Measurements from ENCODE around the gene EEFSEC. TPM values are rescaled to one million over a fixed set of nuclear protein-coding genes. Genes with fewer than 3 reads are reported as not detected.

EEFSEC gene
- total RNA-seq, 1 donor from 2014 or later = 15.6 TPM

- no peak for DNase-seq (ENCODE audit: extremely low spot score, unreplicated experiment)
- Mint-ChIP-seq H3K27me3 (ENCODE audit: unreplicated experiment) (peaks cover 56% of the 10 kb centered on the region), H3K4me3 (ENCODE audit: unreplicated experiment) (no peak overlapping the region), H3K27ac (ENCODE audit: unreplicated experiment) (no peak overlapping the region), H3K9me3 (ENCODE audit: unreplicated experiment) (no peaks in the 10 kb centered on the region), H3K36me3 (ENCODE audit: unreplicated experiment) (no peaks in the 10 kb centered on the region), H3K4me1 (ENCODE audit: unreplicated experiment) (no peaks in the 10 kb centered on the region)
- no peak for TF ChIP-seq CTCF (IDR thresholded peaks at IDR 0.05)
These were observed 293.5 kb downstream of the EEFSEC start for GRCh38 chr3:128446821-128447220.

- no peak for TF ChIP-seq CTCF (IDR thresholded peaks at IDR 0.05)
- Mint-ChIP-seq H3K36me3 (ENCODE audit: unreplicated experiment) (no peaks in the 10 kb centered on the region), H3K27me3 (ENCODE audit: unreplicated experiment) (peaks cover 62% of the 10 kb centered on the region), H3K4me1 (ENCODE audit: unreplicated experiment) (no peaks in the 10 kb centered on the region), H3K9me3 (ENCODE audit: unreplicated experiment) (no peaks in the 10 kb centered on the region), H3K27ac (ENCODE audit: unreplicated experiment) (no peak overlapping the region), H3K4me3 (ENCODE audit: unreplicated experiment) (no peak overlapping the region)
- no peak for DNase-seq (ENCODE audit: extremely low spot score, unreplicated experiment)
These were observed 294.3 kb downstream of the EEFSEC start for GRCh38 chr3:128447561-128448013.

GRCh38 chr3:128448491-128448890 lies 295.2 kb downstream of the EEFSEC start:
- H3K27me3 Mint-ChIP-seq (ENCODE audit: unreplicated experiment) = peaks cover 58% of the 10 kb centered on the region
- no peaks in the 10 kb centered on the region for H3K4me1 Mint-ChIP-seq (ENCODE audit: unreplicated experiment)
- no peaks in the 10 kb centered on the region for H3K9me3 Mint-ChIP-seq (ENCODE audit: unreplicated experiment)
- DNase-seq (ENCODE audit: extremely low spot score, unreplicated experiment) = no peak
- no peaks in the 10 kb centered on the region for H3K36me3 Mint-ChIP-seq (ENCODE audit: unreplicated experiment)
- no peak overlapping the region for H3K27ac Mint-ChIP-seq (ENCODE audit: unreplicated experiment)
- no peak overlapping the region for H3K4me3 Mint-ChIP-seq (ENCODE audit: unreplicated experiment)
- TF ChIP-seq CTCF (IDR thresholded peaks at IDR 0.05) = no peak

- no peak overlapping the region for H3K4me3 Mint-ChIP-seq (ENCODE audit: unreplicated experiment)
- H3K36me3 Mint-ChIP-seq (ENCODE audit: unreplicated experiment) = no peaks in the 10 kb centered on the region
- H3K9me3 Mint-ChIP-seq (ENCODE audit: unreplicated experiment) = no peaks in the 10 kb centered on the region
- no peak for TF ChIP-seq CTCF (IDR thresholded peaks at IDR 0.05)
- no peak overlapping the region for H3K27ac Mint-ChIP-seq (ENCODE audit: unreplicated experiment)
- no peaks in the 10 kb centered on the region for H3K4me1 Mint-ChIP-seq (ENCODE audit: unreplicated experiment)
- peaks cover 54% of the 10 kb centered on the region for H3K27me3 Mint-ChIP-seq (ENCODE audit: unreplicated experiment)
- DNase-seq (ENCODE audit: extremely low spot score, unreplicated experiment) = no peak
These were observed 295.9 kb downstream of the EEFSEC start for GRCh38 chr3:128449111-128449638.

GRCh38 chr3:128452120-128452519 lies 298.8 kb downstream of the EEFSEC start:
- no peak overlapping the region for H3K4me3 Mint-ChIP-seq (ENCODE audit: unreplicated experiment)
- no peaks in the 10 kb centered on the region for H3K9me3 Mint-ChIP-seq (ENCODE audit: unreplicated experiment)
- H3K27ac Mint-ChIP-seq (ENCODE audit: unreplicated experiment) = no peak overlapping the region
- H3K4me1 Mint-ChIP-seq (ENCODE audit: unreplicated experiment) = no peaks in the 10 kb centered on the region
- no peaks in the 10 kb centered on the region for H3K36me3 Mint-ChIP-seq (ENCODE audit: unreplicated experiment)
- DNase-seq (ENCODE audit: extremely low spot score, unreplicated experiment) = no peak
- H3K27me3 Mint-ChIP-seq (ENCODE audit: unreplicated experiment) = peaks cover 64% of the 10 kb centered on the region
- no peak for TF ChIP-seq CTCF (IDR thresholded peaks at IDR 0.05)
